Caco-2 (cell line): Measurements from ENCODE around the gene IL1A. TPM values are rescaled to one million over a fixed set of nuclear protein-coding genes. Genes with fewer than 3 reads are reported as not detected.

ENCODE experiments used
- BruUV-seq: library from RNA; stranded (reverse); fragments of 400-500 nt; replicated peaks from 2 replicates; lab custom pipeline; 2021; lab: Mats Ljungman, UMichigan
- CTCF ChIA-PET: fragments of 300-600 bp; sonication (Branson Sonifier 250); formaldehyde crosslinking; loops from one replicate; lab custom pipeline; 2022; ENCODE audit warnings: antibody characterized with exemption; lab: Charles Lee
- POLR2A ChIA-PET: fragments of 300-600 bp; sonication (Branson Sonifier 250); formaldehyde crosslinking; loops from one replicate; lab custom pipeline; 2022; ENCODE audit warnings: antibody characterized with exemption; lab: Charles Lee
- DNase-seq, 2 experiments: peaks; one replicate each; pipeline versions ENCODE4 v3.0.0 to v3.0.0-alpha.2; 2020 to 2022
- H3K27me3 ChIP-seq: replicated peaks from 2 replicates; pipeline ENCODE4 v1.6.0; 2011; ENCODE audit warnings: low read length; ENCODE audit not compliant: control insufficient read depth, insufficient read depth
- H3K36me3 ChIP-seq: 2 replicates; pipeline ENCODE4 v1.5.1; 2011; ENCODE audit warnings: low read length; ENCODE audit not compliant: control insufficient read depth, insufficient read depth
- H3K4me1 ChIP-seq: fragments of 250-450 bp; sonication (Bioruptor Pico); 2 replicates; pipeline ENCODE4 v1.5.1; 2020; ENCODE audit warnings: mild to moderate bottlenecking
- H3K4me3 ChIP-seq: 2 replicates; pipeline ENCODE4 v1.5.1; 2011; ENCODE audit warnings: low read depth, mild to moderate bottlenecking, control low read depth, low read length
- H3K9me3 ChIP-seq: fragments of 250-450 bp; sonication (Bioruptor Pico); 2 replicates; pipeline ENCODE4 v1.5.1; 2020; ENCODE audit warnings: mild to moderate bottlenecking, moderate library complexity
- H3K27ac Mint-ChIP-seq: one replicate; pipeline ENCODE4 v1.8.0; 2022; ENCODE audit warnings: mixed read lengths; ENCODE audit not compliant: unreplicated experiment
- H3K27me3 Mint-ChIP-seq: one replicate; pipeline ENCODE4 v1.8.0; 2022; ENCODE audit warnings: mixed read lengths; ENCODE audit not compliant: insufficient read depth, unreplicated experiment
- H3K36me3 Mint-ChIP-seq: one replicate; pipeline ENCODE4 v1.8.0; 2022; ENCODE audit warnings: mild to moderate bottlenecking, mixed read lengths; ENCODE audit not compliant: insufficient read depth, unreplicated experiment
- H3K4me1 Mint-ChIP-seq: one replicate; pipeline ENCODE4 v1.8.0; 2022; ENCODE audit warnings: low read depth, mixed read lengths; ENCODE audit not compliant: unreplicated experiment
- H3K4me3 Mint-ChIP-seq: one replicate; pipeline ENCODE4 v1.8.0; 2022; ENCODE audit warnings: mild to moderate bottlenecking, moderate library complexity, mixed read lengths; ENCODE audit not compliant: unreplicated experiment
- H3K9me3 Mint-ChIP-seq: one replicate; pipeline ENCODE4 v1.8.0; 2022; ENCODE audit warnings: mixed read lengths; ENCODE audit not compliant: unreplicated experiment
- CTCF ChIP-seq, 2 experiments: fragments of 200-600 bp in 1 of 2; IDR thresholded peaks; 1 replicate in 1 of 2; 2 replicates in 1 of 2; pipeline versions ENCODE4 v1.5.1 to v1.8.0; 2011 to 2022; ENCODE audit warnings: antibody characterized with exemption in 1 of 2, control low read depth in 1 of 2, inconsistent platforms in 1 of 2, low read depth in 1 of 2, low read length in 1 of 2, mild to moderate bottlenecking in 1 of 2, moderate library complexity in 1 of 2; ENCODE audit not compliant: insufficient read depth in 1 of 2, severe bottlenecking in 1 of 2, unreplicated experiment in 1 of 2
- intact Hi-C: fragments of 100-400 bp; cut with micrococcal nuclease; formaldehyde crosslinking; loops from one replicate; pipeline ENCODE4 v1.10.0; 2022; ENCODE audit not compliant: unreplicated experiment
- total RNA-seq: library from RNA; stranded (reverse); gene quantifications from 2 replicates; pipeline ENCODE4 v1.2.3, GENCODE V29; 2022

The IL1A gene
- total RNA-seq, 1 experiment from 2014 or later: not detected

- Histone ChIP-seq H3K36me3 (no peaks in the 10 kb centered on the region), H3K4me1 (peaks cover 14% of the 10 kb centered on the region), H3K27me3 (no peaks in the 10 kb centered on the region), H3K4me3 (no peak overlapping the region), H3K9me3 (no peaks in the 10 kb centered on the region)
- no TSS peak for BruUV-seq
- no peak for TF ChIP-seq CTCF (IDR thresholded peaks at IDR 0.05; ENCODE audit: insufficient read depth in 1 of 2, low read depth in 1 of 2, low read length in 1 of 2, severe bottlenecking in 1 of 2, unreplicated experiment in 1 of 2)
- CTCF ChIA-PET: no interaction called here
- H3K36me3 Mint-ChIP-seq: peaks cover 8% of the 10 kb centered on the region
- DNase-seq: no peak
- no peaks in the 10 kb centered on the region for H3K9me3 Mint-ChIP-seq
- POLR2A ChIA-PET: no interaction called here
- intact Hi-C loops: no loop called here
- H3K4me3 Mint-ChIP-seq: no peak overlapping the region
- no peaks in the 10 kb centered on the region for H3K27me3 Mint-ChIP-seq
- no peak overlapping the region for H3K27ac Mint-ChIP-seq
- H3K4me1 Mint-ChIP-seq: peaks cover 15% of the 10 kb centered on the region
Measured at GRCh38 chr2:112730216-112730615, 54.1 kb downstream of the IL1A start.

DNA sequence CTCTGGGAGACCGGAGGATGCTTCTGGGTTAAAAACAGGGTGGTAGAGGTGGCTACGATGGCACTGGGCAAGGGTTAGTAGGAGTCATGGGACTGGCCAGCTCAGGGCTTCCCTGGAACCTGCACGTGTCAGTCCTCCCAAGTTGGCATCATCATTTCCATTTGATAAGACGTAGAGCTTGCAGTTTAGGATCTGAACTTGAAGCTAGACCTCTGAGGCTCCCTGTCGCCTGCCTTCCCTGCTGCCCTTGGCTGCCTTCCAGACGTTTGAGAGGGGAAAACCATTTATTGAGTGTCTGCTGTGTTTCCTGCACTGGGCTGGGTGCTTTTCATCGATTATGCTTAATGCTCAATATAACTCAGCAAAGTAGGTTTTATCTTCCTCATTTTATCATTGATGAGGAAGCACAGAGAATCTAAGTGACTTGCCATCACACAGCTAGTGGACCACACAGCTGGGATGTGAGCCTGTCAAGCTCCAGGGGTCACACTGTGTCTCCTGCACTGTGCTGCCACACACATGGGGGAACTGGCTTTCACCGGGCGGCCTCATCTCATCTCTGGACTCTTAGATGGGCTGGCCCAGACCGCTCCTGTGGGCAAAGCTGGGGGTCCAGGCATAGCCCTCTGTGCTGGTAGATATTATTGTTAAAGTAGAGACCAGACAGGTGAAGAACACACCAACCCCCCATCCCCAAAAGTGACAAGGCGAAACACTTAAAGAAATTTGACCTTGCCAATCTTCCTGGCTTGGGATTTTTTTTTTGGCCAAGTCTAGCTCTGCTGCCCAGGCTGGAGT lies 55.7 kb downstream of the IL1A start:
- Histone ChIP-seq H3K9me3 (no peaks in the 10 kb centered on the region), H3K27me3 (no peaks in the 10 kb centered on the region), H3K4me3 (no peak overlapping the region), H3K4me1 (peaks cover 21% of the 10 kb centered on the region), H3K36me3 (no peaks in the 10 kb centered on the region)
- ChIA-PET POLR2A (no interaction called here), CTCF (interaction anchor here (0.6 to 1.1 kb wide), 3 partner anchors 21 to 157 kb away, joined by 3 read pairs; no protein-coding TSS in a partner anchor)
- no peaks in the 10 kb centered on the region for H3K9me3 Mint-ChIP-seq
- intact Hi-C loops: loop anchor here (5.0 kb wide), 1 partner anchor 246 kb away; the partner anchor contains the start of gene TTL
- TF ChIP-seq CTCF (IDR thresholded peaks at IDR 0.05; ENCODE audit: insufficient read depth in 1 of 2, low read depth in 1 of 2, low read length in 1 of 2, severe bottlenecking in 1 of 2, unreplicated experiment in 1 of 2): no peak
- no peak for DNase-seq
- H3K27ac Mint-ChIP-seq: no peak overlapping the region
- no peak overlapping the region for H3K4me3 Mint-ChIP-seq
- no peaks in the 10 kb centered on the region for H3K27me3 Mint-ChIP-seq
- peaks cover 8% of the 10 kb centered on the region for H3K36me3 Mint-ChIP-seq
- peaks cover 11% of the 10 kb centered on the region for H3K4me1 Mint-ChIP-seq
- no TSS peak for BruUV-seq

DNA sequence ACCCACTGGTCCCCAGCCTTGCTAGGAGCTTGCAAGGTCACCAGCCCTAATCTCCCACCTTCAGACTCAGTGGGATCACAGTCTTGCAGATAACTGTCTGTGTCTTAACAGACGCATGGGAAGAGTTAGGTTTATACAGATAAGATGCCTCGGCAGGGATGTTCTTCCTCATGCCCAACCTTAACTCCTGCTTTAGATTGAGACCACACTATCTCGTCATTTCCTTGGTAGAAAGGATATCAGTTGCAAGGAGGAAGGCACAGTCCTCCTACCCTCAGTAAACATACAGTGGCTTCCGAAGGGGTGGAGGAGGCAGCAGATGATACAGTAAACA lies 56.3 kb downstream of the IL1A start:
- Histone ChIP-seq H3K36me3 (no peaks in the 10 kb centered on the region), H3K4me1 (peaks cover 21% of the 10 kb centered on the region), H3K27me3 (no peaks in the 10 kb centered on the region), H3K9me3 (no peaks in the 10 kb centered on the region), H3K4me3 (no peak overlapping the region)
- no peaks in the 10 kb centered on the region for H3K27me3 Mint-ChIP-seq
- no TSS peak for BruUV-seq
- ChIA-PET CTCF (interaction anchor here (0.8 to 3.2 kb wide), 4 partner anchors 22 to 157 kb away, joined by 3 to 17 read pairs (median 4); no protein-coding TSS in a partner anchor), POLR2A (no interaction called here)
- TF ChIP-seq CTCF (IDR thresholded peaks at IDR 0.05; ENCODE audit: insufficient read depth in 1 of 2, low read depth in 1 of 2, low read length in 1 of 2, severe bottlenecking in 1 of 2, unreplicated experiment in 1 of 2): no peak
- intact Hi-C loops: loop anchor here (5.0 kb wide), 1 partner anchor 246 kb away; the partner anchor contains the start of gene TTL
- no peak for DNase-seq
- no peak overlapping the region for H3K27ac Mint-ChIP-seq
- peaks cover 8% of the 10 kb centered on the region for H3K36me3 Mint-ChIP-seq
- no peaks in the 10 kb centered on the region for H3K9me3 Mint-ChIP-seq
- H3K4me3 Mint-ChIP-seq: no peak overlapping the region
- H3K4me1 Mint-ChIP-seq: peaks cover 10% of the 10 kb centered on the region
